Nephron progenitor cell (in vitro differentiated cells): ENCODE measurements around the gene ADPRS.

ENCODE experiments used
- DNase-seq: peaks from one replicate; pipeline ENCODE4 v3.0.0; 2021
- H3K27ac Mint-ChIP-seq: 2 replicates; pipeline ENCODE4 v1.8.0; 2021; ENCODE audit warnings: mild to moderate bottlenecking, moderate library complexity, mixed read lengths
- H3K27me3 Mint-ChIP-seq: 2 replicates; pipeline ENCODE4 v1.8.0; 2021; ENCODE audit warnings: mild to moderate bottlenecking, low read depth, mixed read lengths; ENCODE audit not compliant: poor library complexity
- H3K36me3 Mint-ChIP-seq: 2 replicates; pipeline ENCODE4 v1.8.0; 2021; ENCODE audit warnings: low read depth, mixed read lengths
- H3K4me1 Mint-ChIP-seq: 2 replicates; pipeline ENCODE4 v1.8.0; 2021; ENCODE audit warnings: mixed read lengths
- H3K4me3 Mint-ChIP-seq: 2 replicates; pipeline ENCODE4 v1.8.0; 2021; ENCODE audit warnings: mild to moderate bottlenecking, moderate library complexity, mixed read lengths
- H3K9me3 Mint-ChIP-seq: 2 replicates; pipeline ENCODE4 v1.8.0; 2021; ENCODE audit warnings: mild to moderate bottlenecking, moderate library complexity, mixed read lengths
- TF ChIP-seq, protein P1 (sequence below): fragments of 200-600 bp; sonication (generic); IDR thresholded peaks from 2 replicates; pipeline ENCODE4 v1.5.0; 2021; ENCODE audit warnings: antibody characterized with exemption

Gene ADPRS

DNA sequence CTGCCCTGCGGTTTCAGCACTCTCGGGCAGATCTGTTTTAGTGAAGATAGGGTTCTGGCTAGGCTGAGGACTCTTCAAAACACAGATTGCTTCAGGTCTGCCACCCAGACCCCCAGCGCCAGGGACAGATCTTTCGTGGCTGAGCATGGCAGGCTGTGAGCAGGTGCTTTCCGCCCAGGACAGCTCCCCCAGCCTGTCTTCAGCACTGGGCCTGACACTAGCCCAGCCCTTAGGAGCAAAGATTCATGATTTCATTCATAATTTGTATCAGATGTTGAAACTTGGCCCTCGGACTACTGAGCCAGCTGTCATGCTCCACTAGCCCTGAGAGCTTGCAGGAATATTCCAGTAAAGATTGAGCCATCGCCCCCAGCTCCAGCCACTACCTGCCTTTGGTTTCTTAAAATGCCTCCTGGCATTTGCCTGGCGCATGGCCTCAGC, 5.9 kb downstream of the ADPRS start:
- Mint-ChIP-seq H3K4me1 (peaks cover 13% of the 10 kb centered on the region), H3K4me3 (no peak overlapping the region), H3K27me3 (peaks cover 3% of the 10 kb centered on the region), H3K9me3 (no peaks in the 10 kb centered on the region), H3K27ac (no peak overlapping the region), H3K36me3 (peaks cover 18% of the 10 kb centered on the region)
- no peak for DNase-seq
- TF ChIP-seq, protein P1, sequence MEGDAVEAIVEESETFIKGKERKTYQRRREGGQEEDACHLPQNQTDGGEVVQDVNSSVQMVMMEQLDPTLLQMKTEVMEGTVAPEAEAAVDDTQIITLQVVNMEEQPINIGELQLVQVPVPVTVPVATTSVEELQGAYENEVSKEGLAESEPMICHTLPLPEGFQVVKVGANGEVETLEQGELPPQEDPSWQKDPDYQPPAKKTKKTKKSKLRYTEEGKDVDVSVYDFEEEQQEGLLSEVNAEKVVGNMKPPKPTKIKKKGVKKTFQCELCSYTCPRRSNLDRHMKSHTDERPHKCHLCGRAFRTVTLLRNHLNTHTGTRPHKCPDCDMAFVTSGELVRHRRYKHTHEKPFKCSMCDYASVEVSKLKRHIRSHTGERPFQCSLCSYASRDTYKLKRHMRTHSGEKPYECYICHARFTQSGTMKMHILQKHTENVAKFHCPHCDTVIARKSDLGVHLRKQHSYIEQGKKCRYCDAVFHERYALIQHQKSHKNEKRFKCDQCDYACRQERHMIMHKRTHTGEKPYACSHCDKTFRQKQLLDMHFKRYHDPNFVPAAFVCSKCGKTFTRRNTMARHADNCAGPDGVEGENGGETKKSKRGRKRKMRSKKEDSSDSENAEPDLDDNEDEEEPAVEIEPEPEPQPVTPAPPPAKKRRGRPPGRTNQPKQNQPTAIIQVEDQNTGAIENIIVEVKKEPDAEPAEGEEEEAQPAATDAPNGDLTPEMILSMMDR = no peak

DNA sequence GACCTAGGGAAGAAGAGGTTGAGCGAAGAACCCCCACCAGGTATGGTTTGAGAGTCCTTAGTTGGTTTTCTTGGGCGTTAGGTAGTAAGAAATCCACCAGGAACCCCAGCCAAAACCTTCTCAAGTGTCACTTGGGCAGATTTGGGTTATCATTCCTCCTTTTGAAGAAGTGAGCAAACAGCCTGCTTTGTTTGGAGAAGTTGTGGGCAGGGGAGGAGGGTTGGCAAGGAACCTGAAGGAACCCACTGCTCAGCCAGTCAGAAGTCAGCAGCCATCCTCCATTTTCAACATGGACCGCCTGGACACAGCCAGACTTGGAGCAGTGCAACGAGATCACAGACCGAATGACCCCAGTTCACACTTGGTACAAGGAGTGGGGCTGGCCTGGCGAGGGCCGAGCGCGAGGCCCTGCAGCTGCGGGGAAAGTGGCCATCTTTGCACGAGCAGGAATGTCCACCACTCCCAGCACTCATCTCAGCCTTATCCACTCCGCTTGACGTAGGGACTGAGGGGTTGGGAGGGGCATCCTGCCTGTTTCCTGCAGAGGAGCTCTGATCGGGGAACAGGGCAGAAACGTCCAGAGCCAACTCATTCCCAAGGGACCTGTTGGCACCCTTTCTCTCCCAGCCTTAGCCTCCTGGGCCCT, 7.2 kb downstream of the ADPRS start:
- H3K27ac Mint-ChIP-seq = peak overlapping the region; percentile 19
- peaks cover 14% of the 10 kb centered on the region for H3K36me3 Mint-ChIP-seq
- no peak for DNase-seq
- no peaks in the 10 kb centered on the region for H3K9me3 Mint-ChIP-seq
- peaks cover 5% of the 10 kb centered on the region for H3K27me3 Mint-ChIP-seq
- TF ChIP-seq, protein P1 = no peak
- H3K4me1 Mint-ChIP-seq = peaks cover 6% of the 10 kb centered on the region
- no peak overlapping the region for H3K4me3 Mint-ChIP-seq

DNA sequence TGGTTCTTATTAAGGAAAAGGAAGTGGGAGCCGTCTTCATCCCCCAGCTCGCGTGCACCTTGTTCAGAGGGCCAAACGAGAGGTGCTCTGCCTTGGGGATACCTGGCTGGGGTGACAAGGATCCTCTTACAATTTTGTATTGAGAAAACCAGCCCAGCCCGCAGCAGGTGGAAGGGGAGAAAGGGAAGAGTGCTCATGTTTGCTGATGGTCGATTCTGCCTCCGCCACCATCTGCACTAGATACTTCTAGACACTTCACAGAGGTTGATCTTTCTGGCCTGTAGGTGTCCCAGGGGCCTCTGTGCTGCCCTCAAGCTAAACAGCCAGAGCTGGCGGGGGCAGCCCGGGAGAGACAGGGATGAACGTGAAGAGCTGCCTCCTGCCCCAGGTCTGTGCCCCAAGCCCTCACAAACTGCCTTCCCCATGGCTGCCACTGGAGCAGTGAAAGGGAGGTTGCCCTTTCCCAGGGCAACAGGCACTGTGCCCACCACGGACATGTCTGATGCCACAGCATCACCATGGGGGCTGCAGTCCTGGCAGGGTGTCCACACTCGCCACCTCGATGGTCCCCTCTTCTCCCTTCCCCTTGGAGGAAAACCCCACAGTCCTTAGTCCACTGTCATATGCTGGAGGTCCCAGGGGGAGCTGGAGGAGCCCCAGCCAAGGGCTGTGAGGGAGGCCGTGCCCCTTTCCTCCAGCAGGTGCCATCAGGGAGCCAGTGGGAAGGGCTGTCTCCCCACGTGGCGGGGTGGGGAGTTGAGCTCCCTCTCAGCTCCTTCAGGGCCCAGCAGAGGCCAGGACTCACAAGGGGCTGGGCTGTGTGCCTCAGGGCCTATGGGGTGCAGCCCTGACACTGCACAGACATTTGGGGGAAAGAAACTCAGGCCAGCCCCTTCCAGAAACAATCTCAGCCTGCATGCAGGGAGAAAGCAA, 8.1 kb downstream of the ADPRS start:
- TF ChIP-seq, protein P1 = no peak
- Mint-ChIP-seq H3K27ac (peak overlapping the region; percentile 78), H3K4me3 (no peak overlapping the region), H3K4me1 (peaks cover 6% of the 10 kb centered on the region), H3K27me3 (peaks cover 3% of the 10 kb centered on the region), H3K9me3 (no peaks in the 10 kb centered on the region), H3K36me3 (peaks cover 9% of the 10 kb centered on the region)
- DNase-seq = peak; percentile 41

DNA sequence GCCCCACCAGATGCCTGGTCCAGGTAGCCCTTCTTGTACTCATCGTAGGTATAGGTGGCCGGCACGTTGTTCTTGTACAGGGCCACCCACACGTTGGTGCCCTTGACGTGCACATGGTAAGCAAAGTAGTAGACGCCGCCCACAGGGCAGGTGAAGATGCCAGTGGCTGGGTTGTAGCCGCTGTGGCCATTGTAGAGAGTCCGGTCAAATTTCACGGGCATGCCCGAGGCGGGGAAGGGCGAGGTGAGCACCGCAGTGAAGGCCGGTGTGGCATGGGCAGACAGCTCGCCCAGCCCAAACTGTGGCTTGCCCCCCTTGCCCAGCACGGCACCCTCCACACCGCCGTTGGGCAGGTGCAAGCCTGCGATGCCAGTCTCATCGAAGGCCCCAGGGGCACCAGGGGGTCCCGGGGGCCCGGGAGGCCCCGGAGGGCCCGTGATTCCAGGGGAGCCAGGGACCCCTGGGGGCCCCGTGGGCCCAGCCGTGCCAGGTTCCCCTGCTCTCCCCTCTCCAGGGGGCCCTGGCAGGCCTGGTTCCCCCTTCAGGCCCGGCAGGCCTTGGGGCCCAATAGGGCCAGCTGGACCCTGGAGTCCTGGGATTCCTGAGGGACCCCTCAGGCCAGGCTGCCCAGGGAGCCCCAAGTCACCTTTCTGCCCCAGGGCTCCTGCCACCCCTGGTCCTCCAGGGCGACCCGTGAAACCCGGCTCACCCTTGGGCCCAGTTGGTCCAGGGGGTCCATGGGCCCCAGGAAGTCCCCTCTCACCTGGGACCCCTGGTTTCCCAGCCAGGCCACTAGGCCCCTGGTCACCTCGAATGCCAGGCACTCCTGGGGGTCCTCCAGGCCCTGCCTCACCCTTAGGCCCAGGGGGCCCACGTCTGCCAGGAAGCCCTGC, 9.2 kb downstream of the ADPRS start:
- peaks cover 3% of the 10 kb centered on the region for H3K27me3 Mint-ChIP-seq
- H3K4me3 Mint-ChIP-seq = no peak overlapping the region
- peak overlapping the region; percentile 69 for H3K27ac Mint-ChIP-seq
- TF ChIP-seq, protein P1 = no peak
- H3K9me3 Mint-ChIP-seq = no peaks in the 10 kb centered on the region
- DNase-seq = no peak
- H3K4me1 Mint-ChIP-seq = peaks cover 6% of the 10 kb centered on the region
- H3K36me3 Mint-ChIP-seq = peaks cover 8% of the 10 kb centered on the region

DNA sequence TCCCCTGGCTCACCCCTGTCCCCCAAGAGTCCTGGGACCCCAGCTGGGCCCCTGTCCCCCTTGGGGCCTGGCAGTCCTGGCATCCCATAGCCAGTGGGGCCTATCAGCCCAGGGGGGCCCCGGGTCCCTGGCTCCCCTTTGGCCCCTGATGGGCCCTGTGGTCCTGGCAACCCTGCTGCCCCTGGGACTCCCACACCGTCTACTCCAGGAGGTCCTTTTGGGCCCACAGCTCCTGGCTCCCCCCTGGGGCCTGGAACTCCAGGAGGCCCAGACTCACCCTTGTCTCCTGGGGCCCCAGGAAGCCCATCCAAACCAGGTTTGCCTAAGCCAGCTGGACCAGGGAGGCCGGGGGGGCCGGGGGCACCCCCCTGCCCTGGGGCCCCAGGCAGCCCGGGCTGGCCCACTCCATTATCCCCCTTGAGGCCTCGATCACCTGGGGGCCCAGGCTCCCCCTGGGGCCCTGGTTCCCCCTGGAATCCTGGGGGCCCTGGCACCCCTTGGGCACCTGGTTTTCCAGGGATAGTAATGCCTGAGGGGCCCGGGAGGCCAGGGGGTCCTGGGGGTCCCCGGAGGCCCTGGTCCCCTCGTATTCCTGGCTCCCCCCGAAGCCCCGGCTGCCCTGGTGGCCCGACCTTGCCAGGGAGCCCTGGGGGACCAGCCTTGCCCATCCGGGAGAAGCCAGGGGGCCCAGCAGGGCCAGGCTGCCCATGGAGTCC, 10.1 kb downstream of the ADPRS start:
- H3K36me3 Mint-ChIP-seq = peaks cover under 1% of the 10 kb centered on the region
- no peak overlapping the region for H3K27ac Mint-ChIP-seq
- no peak for DNase-seq
- TF ChIP-seq, protein P1 = no peak
- H3K4me3 Mint-ChIP-seq = no peak overlapping the region
- peaks cover 6% of the 10 kb centered on the region for H3K4me1 Mint-ChIP-seq
- no peaks in the 10 kb centered on the region for H3K9me3 Mint-ChIP-seq
- peaks cover 3% of the 10 kb centered on the region for H3K27me3 Mint-ChIP-seq
